Stimulated activated CD8-positive, alpha-beta memory T cell treated with anti-CD3 and anti-CD28 coated beads, Interleukin-7, amount 100 ng/mL, for 24 hours (primary cell): Measurements from ENCODE around the gene RNPEPL1.
"Not testable (repeated sequence)": the region's sequence is repeated elsewhere in the genome, so short reads cannot be mapped to it uniquely, and the experiment has no call there.

Experiments used
- DNase-seq: peaks from one replicate; pipeline ENCODE4 v3.0.0-alpha.2; 2020; ENCODE audit warnings: low read depth

Gene RNPEPL1

GRCh38 chr2:240567872-240568677 lies at the start of gene RNPEPL1:
RNPEPL1 (plus strand) TSS chr2:240568484; CDS start chr2:240568587, 103 bp downstream.
- DNase-seq, result no peak

DNA sequence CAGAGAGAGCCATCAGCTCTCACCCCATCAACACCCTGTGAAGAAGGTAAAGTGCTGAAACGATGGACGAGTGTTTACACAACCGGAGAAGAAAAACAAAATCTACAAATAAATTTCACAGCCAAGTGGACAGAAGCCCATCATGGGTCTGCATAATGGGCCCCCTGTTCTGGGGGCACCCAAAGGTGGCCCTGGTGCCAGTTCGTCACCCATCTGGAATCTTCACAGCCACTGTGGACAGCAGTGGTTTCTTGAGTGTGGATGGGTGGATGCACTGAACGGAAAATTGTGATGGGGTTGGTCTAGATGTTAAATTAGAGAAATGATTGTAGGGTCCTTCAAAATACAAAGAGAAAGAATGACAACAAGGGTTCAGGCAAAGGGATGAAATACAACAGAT lies 49.3 kb upstream of the RNPEPL1 start:
- no peak for DNase-seq

DNA sequence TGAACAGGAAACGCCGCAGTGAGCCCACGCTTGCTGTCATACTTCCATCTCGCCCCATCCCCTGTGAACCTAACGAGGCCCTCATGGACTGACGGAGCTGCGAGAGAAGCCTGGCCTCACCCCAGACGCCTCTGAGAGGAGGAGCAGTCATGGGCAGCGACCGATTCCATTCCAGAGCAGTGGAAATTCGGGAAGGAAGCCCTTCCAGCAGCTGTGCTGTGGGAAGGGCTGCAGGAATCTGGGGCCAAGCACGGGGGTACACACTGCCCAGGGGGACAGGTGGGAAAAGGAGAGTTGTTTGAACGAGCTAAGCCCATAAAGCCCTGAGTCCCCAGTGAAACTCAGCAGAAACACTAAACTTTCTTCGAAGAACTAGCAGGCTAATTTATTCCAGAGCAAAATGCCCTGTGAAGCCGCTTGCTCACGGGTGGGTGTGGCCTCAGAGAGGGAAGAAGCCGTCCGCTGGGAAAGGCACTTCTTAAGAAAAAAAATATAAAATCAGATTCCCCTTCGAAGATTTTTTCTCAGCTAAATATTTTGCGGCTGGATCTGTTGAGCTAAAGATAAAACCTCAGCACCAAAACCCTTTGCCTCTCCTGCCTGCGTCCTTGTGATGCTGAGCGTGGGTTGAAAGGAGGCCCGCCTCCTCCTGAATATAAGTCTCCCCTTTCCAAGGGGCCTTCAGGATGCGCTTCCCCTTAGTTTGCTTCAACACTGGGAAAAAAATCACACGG lies 48.7 kb upstream of the RNPEPL1 start:
- DNase-seq, result no peak

DNA sequence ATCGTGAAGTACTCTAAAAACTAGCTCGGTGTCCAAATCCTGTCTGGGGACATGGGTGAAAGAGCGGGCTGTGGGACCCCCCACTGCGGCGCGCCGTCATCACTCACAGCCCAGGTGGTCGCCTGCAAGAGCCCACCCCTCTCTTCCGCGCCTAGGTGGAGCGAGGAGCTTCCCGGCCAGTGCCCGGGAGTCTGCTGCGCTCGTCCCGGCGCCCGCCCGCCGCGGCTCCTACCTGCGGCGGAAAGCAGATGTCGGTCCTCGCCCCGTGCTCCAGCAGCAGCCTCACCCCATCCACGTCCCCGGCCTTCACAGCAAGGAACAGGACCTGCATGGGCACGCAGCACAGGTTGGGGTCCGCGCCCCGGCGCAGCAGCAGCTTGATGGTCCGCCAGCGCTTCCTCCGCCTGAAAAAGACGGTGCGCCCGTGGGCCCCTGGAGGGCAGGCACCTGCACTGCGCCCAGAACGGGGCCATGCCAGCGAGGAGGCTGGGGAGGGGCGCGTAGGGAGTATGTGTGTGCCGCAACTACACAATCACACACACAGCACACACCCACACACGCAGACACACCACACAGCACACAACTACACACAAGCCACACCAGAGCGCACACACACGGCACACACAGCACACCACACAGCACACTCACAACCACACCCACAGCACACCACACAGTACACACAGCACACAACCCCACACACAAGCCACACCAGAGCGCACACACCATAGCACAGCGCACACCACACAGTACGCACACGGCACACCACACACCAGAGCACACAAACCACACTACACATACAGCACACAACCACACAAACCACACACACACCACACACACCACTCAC lies 47.9 kb upstream of the RNPEPL1 start:
- no peak for DNase-seq

DNA sequence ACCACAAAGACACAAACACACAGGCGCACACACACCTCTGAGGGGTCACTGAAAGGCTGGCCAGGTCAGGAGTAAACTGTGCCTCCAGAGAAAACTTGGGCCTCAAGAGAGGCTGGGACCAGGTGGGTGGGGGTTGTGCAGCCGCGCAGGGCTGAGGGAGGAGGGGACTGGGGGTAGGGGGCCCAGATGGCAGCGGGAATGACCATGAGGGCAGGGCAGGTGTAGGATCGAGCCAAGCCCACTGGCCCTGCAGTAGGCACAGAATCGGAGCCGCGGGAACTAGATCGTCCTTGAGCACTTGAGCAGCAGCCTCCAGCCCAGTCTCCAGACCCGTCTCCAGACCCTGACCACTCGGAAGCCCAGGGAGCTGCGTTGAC lies 47.3 kb upstream of the RNPEPL1 start:
- no peak for DNase-seq

DNA sequence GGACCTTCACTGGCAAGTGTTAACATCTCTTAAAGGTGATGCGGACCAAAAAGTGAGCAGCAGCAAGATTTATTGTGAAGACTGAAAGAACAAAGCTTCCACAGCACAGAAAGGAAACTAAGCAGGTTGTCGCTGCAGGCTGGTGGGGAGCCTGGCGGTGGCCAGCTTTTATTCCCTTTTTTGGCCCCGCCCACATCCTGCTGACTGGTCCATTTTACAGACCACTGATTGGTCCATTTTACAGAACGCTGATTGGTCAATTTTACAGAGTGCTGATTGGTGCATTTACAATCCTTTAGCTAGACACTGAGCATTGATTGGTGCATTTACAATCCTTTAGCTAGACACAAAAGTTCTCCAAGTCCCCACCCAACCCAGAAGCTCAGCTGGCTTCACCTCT lies 46.4 kb upstream of the RNPEPL1 start:
- DNase-seq, result not testable (repeated sequence)

GRCh38 chr2:240522406-240522805 lies 45.9 kb upstream of the RNPEPL1 start:
- DNase-seq, result no peak

- no peak for DNase-seq
Measured at GRCh38 chr2:240523451-240524281, 44.6 kb upstream of the RNPEPL1 start.

- DNase-seq, result no peak
Measured at GRCh38 chr2:240524963-240525718, 43.1 kb upstream of the RNPEPL1 start.

GRCh38 chr2:240525802-240526201 lies 42.5 kb upstream of the RNPEPL1 start:
- DNase-seq, result no peak

GRCh38 chr2:240526521-240526920 lies 41.8 kb upstream of the RNPEPL1 start:
- no peak for DNase-seq

DNA sequence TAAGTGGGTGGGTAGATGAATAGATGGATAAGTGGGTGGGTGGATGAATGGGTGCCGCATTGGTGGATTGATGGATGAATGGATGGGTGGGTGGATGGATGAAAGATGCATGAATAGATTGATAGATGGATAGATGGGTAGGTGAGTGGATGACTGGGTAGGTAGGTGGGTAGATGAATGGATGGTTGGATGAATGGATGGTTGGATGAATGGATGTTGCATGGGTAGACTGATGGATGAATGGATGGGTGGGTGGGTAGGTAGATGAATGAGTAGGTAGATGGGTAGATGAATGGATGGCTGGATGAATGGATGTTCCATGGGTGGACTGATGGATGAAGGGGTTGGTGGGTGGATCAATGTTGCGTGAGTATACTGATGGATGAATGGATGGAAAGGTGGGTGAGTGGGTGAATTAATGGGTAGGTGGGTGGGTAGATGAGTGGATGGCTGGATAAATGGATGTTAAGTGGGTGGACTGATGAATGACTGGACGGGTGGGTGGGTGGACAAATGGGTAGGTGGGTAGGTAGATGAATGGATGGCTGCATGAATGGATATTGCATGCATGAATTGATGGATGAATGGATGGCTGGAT lies 41.0 kb upstream of the RNPEPL1 start:
- no peak for DNase-seq

GRCh38 chr2:240528406-240529040 lies 39.8 kb upstream of the RNPEPL1 start:
- DNase-seq, result no peak

DNA sequence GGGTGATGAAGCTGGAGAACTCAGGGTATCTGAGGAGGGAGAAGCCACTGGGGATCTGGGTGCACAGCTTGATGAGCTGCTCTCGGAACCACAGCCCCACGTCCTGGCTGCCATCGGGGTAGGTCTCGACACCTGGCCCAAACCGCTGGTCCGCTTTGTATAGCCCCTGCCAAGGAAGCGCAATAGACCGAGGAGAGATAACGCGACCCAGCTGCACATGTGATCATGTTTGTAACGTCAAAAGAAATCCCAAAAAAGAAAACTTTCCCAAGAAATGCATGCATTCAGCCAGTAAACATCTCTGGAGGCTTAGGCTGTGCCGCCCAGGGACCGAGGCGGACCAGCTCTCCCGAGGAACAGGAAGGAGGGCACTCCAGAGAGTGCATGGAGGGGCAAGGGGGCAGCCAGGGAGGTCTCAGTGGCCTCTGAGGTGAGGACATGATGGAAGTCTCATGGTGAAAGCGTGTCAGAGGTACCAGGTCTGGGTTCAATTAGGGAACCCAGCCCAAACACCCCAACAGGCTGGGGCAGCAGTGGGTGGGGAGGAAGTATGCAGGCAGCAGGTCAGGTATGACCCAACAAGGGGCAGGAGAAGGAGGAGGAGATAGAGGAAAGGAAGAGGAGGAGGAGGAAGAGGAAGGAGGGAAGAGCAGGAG lies 38.8 kb upstream of the RNPEPL1 start:
- DNase-seq, result no peak

DNA sequence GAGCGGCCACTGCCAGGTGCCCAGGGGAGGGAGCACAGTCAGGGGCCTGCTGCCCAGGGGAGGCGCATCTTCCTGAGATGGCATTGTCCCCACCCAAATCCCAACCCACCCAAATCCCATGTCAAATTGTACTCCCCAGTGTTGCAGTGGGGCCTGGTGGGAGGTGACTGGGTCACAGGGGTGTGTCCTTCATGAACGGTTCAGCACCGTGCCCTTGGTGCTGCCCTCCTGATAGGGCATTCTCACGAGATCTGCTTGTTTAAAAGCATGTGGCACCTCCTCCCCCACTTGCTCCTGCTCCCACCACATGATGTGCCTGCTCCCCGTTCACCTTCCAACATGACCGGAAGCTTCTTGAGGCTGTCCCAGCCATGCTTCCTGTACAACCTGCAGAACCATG lies 38.1 kb upstream of the RNPEPL1 start:
- no peak for DNase-seq

DNA sequence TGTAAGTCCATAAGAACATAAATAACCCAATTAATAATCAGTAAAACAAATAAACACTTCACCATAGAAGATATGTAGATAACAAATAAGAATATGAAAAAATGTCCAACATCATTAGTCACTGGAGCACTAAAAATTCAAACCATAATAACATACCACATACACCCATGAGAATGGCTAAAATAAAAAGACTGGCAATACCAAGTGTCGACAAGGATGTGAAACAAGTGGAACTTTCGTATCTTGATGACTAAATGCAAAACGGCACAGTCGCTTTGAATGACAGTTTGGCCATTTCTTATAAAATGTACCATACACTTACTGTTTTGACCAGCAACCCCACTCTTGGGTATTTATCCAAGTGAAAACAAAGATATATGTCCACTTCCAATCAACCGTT lies 37.2 kb upstream of the RNPEPL1 start:
- DNase-seq, result no peak

DNA sequence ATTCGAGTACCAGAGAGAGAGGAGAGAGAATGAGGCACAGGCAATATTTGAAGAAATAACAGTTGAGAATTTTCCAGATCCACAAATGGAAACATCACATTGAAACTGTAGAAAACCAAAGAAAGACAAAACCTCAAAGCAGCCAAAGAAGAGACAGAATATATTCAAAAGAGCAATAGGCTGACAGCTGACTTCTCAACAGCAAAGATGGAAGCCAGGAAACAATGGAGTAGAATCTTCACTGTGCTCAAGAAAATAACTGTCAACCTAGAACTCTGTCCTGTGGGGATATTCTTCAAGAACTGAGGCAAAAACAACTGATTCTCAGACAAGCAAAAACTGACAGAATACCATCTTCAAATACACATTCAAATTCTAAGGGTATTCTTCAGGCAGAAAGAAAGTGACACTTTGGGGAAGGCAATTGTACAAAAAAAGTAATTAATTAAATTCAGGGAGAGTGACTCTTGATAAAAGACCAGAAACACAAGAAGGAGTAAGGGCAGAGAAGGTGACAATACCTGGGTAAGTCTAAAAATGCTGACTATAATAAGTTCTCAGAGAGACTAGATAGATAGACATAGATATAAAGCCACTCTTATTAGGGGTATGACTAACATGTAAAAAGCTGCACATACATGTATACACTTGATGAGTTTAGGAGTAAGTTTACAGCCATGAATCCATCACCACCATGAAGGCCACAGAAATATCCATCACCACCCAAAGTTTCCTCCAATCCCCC lies 36.1 kb upstream of the RNPEPL1 start:
- DNase-seq, result no peak

DNA sequence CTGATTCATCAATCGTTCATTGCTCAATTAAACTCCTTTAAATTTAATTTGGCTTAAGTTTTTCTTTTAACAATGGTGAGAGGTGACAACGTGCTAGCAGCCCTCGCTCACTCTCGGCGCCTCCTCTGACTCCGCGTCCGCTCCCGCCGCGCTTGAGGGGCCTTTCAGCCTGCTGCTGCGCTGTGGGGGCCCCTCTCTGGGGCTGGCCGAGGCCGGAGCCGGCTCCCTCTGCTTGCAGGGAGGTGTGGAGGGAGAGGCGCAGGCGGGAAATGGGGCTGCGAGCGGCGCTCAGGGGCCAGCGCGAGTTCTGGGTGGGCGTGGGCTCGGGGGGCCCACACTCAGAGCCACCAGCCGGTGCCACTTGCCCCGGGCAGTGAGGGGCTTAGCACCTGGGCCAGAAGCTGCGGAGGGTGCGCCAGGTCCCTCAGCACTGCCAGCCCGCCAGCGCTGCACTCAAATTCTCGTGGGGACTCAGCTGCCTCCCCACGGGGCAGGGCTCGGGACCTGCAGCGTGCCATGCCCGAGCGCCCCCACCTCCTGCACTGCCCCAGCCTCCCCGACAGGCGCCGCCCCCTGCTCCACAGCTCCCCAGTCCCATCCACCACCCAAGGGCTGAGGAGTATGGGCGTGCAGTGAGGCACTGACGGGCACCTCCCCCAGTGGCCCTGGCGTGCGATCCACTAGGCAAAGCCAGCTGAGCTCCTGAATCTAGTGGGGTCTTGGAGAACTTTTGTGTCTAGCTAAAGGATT lies 30.1 kb upstream of the RNPEPL1 start:
- DNase-seq, result no peak
